HG03135 (cell line): Measurements from ENCODE around the gene CAMK4.
A peak's percentile ranks its signal among the peaks of the same experiment; 100 is the strongest.
"Not testable (repeated sequence)": the region's sequence is repeated elsewhere in the genome, so short reads cannot be mapped to it uniquely, and the experiment has no call there.

ENCODE experiments used
- ATAC-seq: cut with Tn5 transposase; IDR thresholded peaks from one replicate; pipeline ENCODE4 v1.9.1; 2021; ENCODE audit warnings: mild to moderate bottlenecking, moderate library complexity; ENCODE audit not compliant: unreplicated experiment

CAMK4 gene

DNA sequence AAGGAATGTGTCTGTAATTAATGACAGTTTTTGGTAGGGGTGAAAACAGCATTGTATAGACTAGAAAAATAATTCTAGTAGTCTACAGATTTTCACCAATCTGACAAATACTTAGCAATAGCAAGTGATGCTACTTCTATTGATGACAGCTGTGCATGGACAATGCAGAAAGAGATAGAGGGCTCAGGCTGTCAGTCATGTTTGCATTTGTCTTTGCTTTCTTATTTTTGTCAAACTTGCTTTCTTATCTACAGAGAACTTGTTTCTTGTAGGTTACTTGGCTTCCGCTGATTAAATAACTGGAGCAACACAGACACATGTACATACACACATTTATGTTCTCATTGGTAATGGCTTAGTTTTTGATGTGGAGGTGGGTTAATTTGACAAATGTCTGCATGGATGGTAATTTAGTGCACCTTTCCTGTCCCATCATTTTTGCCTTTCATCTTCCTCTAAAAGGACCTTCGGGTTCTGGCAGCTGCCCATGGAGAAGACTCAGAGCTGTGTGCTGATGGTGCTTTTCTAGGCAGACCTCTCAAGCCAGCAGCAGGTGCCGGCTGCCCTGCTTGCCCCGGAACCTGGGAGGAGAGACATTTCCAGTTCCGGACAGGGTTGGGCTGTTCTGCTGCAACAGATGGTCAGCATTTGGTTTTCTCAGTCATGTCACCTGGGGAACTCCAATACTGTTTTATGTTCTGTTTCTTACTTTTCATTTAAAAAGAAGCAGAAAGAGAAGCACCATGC, 28.8 kb downstream of the CAMK4 start:
- peak; percentile 53 for ATAC-seq

GRCh38 chr5:111254613-111255012, 30.4 kb downstream of the CAMK4 start:
- ATAC-seq = peak; percentile 81

GRCh38 chr5:111255169-111255568, 31.0 kb downstream of the CAMK4 start:
- no peak for ATAC-seq

DNA sequence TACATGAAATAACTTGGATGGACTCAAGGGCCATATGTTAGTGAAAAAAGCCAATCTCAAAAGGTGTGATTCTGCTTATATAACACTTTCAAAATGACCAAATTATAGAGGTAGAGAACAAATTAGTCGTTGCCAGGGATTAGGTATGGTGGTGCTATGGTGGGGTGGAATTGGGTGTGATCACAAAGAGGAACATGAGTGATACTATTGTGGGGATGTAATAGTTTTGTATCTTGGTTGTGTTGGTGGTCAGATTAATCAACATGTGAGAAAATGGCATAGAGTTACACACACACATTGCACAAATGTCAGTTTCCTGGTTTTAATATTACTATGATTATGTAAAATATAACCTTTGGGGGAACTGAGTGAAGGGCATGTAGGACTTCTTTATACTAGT, 31.9 kb downstream of the CAMK4 start:
- no peak for ATAC-seq

- ATAC-seq = not testable (repeated sequence)
Observed at GRCh38 chr5:111257610-111258009, 33.4 kb downstream of the CAMK4 start.

- ATAC-seq = no peak
Observed at GRCh38 chr5:111259636-111260035, 35.5 kb downstream of the CAMK4 start.

- no peak for ATAC-seq
Observed at GRCh38 chr5:111261610-111262009, 37.4 kb downstream of the CAMK4 start.

GRCh38 chr5:111262153-111262552, 38.0 kb downstream of the CAMK4 start:
- no peak for ATAC-seq

GRCh38 chr5:111262815-111263214, 38.6 kb downstream of the CAMK4 start:
- ATAC-seq = no peak

DNA sequence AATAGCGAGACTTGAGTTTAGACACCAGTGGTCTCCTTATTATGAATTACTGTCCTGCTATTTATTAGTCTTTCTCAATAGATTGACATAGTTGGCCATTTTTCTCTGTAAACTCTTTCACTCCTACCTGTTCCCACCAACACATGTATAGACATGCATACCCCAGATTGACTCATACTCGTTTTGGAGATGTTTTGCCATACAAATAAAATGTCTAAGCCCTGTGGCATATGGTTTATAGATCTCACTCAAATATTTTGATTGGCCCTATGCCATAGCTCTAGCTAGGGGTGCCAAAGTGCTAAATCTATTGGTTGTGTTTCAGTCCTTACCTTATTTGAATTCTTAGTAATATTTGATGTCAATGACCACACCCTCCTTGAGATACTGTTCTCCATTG, 42.3 kb downstream of the CAMK4 start:
- no peak for ATAC-seq

DNA sequence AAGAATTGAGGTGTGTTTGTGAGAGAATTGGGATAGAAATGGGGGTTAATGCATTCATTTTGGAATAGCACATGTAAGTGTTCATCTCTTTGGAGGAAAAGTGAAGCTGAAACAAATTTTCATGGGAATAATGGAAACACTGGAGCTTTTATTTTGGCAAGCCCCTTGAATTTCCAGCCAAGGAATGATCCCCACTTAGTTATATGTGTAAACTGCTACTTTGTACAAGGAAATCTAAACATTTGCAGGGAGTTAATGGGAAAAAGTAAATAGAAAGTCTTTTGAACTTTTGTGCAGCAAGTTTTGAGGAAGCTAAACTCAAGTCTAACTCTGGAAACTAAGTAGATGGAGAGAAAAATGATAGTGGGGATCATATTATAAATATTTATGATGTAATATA, 44.1 kb downstream of the CAMK4 start:
- ATAC-seq = no peak

GRCh38 chr5:111271885-111272284, 47.7 kb downstream of the CAMK4 start:
- no peak for ATAC-seq

DNA sequence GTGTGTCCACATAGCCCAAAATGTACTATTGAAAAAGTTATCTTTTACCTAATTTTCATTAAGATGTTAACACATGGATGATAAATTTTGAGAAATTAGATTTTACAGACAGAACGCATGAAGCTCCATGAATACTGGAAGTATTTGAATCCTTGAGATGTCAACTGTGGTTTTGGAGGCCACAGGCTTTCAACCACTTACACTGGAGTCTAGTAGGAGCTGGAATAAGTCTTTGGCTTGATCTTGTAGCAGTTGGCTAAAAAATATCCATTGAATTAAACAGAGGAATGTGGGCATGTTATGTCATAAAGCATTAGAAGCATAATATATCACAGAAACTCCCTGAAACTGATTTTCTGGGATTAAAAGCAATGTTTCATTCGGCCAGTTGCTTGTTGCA, 52.9 kb downstream of the CAMK4 start:
- no peak for ATAC-seq

DNA sequence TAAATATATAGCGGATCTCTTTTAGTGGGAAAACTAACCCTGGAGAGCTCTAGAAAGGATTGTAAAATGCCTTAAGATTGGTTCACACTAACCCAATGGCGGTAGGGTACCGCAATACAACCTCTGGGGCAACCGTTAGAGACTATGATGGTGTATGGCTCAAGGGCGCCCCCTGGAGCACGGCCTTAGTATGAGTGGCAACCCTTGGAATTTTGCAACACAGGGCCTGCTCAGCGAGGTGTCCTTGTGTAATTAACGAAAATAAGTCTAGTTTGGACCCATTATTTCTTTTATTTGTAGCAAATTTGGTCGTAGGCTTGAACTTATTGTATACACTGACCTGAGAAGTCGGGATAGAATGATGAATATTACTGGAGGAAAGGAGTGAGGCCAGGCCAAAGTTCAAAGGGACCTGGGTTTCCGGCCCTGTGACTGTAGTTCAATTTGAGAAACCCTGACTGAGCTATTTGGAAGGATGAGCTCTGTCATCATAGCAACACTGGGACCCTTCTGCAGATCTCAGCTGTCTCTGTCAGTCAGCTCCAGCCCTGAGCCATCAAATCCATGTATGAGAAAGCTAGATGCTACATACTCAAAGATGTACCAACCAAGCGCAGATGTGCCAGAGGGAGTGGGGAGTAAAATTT, 54.8 kb downstream of the CAMK4 start:
- ATAC-seq = peak; percentile 93

- ATAC-seq = no peak
Observed at GRCh38 chr5:111280282-111280951, 56.2 kb downstream of the CAMK4 start.

DNA sequence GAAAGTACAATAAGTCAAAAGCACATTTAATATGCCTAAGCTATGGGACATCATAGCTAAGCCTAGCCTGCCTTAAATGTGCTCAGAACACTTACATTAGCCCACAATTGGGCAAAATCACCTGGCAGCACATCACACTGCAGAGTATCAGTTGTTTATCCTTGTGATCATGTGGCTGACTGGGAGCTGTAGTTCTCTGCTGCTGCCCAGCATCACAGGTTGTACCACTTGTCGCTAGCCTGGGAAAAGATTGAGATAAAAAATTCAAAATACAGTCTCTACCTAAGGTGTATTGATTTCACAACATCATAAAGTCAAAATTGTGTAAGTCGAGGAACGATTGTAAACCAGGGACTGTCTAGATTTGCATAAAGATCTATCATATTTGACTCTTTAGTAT, 58.6 kb downstream of the CAMK4 start:
- ATAC-seq = no peak

DNA sequence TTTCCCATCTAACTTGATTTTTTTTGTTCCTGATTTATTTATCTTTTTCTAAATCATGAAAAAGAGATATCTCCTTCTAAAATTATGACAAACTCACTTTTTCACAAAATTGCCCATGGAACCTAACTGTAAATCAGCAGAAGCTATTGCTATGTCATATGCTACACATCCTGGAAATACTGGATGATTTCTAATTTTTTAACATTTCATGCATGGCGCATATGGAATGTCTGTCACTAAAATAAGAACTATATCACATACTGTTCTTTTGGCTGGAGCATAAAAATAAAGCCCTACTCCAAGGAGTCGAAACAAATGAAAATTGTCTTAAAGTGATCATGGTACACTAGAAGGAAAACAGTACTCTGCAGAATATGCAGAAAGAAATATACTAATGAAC, 60.6 kb downstream of the CAMK4 start:
- no peak for ATAC-seq

DNA sequence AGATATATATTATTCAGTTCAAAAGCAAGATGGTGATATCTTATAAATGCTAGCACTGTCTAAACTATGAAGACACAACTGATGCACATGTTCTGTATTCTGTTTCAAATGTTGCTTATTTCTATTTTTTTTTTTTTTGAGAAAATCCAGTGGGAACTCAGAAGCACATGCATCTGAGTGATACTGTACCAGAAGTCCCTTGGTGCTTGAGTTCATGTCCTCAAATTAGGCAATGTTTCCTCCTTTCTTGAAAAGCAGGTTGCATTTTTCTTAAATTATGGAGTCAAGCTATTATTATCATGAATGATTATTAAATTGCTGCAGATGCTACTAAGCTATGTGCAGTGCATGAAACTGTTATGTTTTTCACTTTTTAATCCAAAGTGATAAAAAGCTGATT, 70.4 kb downstream of the CAMK4 start:
- ATAC-seq = no peak

DNA sequence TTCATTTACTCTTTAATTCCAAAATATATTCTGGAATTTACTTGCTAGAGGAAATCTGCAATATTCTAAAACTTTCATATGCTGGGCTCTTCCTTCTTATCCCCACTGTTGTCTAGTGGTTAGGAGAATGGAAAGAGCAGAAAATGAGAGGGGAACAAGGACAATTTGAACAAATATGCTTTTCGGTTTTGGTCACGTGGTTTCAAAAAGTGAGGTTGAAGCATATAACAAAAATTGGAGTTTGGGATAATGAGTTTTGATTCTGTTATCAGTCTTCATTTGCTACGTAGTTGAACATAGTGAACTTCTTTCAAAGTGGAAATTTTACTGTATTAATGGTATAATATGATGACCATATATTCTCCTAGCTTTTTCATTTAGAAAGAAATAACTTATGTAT, 71.5 kb downstream of the CAMK4 start:
- ATAC-seq = no peak

GRCh38 chr5:111296570-111296969, 72.4 kb downstream of the CAMK4 start:
- no peak for ATAC-seq

GRCh38 chr5:111299067-111299481, 74.9 kb downstream of the CAMK4 start:
- ATAC-seq = no peak

DNA sequence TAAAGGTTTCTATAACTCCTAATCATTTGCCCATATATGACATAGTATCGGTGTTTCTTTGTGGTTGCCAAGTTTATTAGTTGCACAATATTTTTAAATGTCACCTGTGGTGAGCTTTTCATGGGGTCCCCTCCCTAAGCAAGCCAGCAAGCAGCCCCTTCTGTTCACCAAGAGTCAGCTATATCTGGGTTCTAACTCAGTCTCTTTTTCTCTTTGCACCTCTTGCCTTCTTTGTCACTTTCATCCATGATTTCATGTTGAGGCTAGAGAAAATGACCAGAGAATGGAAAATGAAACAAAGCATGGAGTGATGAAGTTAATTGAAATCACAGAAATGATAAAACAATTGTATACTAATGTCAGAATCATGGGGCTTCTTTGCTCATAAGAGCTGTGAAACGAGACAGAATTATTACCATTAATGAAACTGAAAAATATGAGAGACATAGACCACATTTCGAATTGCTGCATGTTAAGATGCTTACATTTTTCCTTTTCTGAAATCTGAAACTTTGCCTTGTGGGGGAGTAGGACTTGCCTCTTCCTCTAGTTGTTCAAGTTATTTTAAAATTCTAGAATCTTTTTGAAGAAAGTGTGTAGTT, 75.7 kb downstream of the CAMK4 start:
- no peak for ATAC-seq
